ENCODE data around the gene RNF121.

- TF ChIP-seq ELF4 (IDR thresholded peaks at IDR 0.05) (no peak), HDGF (IDR thresholded peaks at IDR 0.05; ENCODE audit: borderline replicate concordance) (no peak)
Measured at GRCh38 chr11:71995726-71996291, 67.0 kb downstream of the RNF121 start.

Data from HEK293T (cell line).